ENCODE results near the gene NUP107.

Gene NUP107

GRCh38 chr12:68759852-68760251 lies 73.1 kb downstream of the NUP107 start:
- Histone ChIP-seq H3K4me2 (ENCODE audit: low read depth, low read length, poor library complexity, severe bottlenecking) (no peak overlapping the region), H4K20me1 (ENCODE audit: low read depth, low read length) (no peaks in the 10 kb centered on the region), H2AFZ (ENCODE audit: low read depth, low read length, severe bottlenecking) (no peak overlapping the region), H3F3A (ENCODE audit: insufficient read depth) (no peaks in the 10 kb centered on the region), H3K36me3 (ENCODE audit: low read length) (peaks cover 8% of the 10 kb centered on the region; the same call in 1 of the 2 replicates), H3K27me3 (ENCODE audit: low read length) (no peaks in the 10 kb centered on the region), H3K9me3 (ENCODE audit: insufficient read depth, low read length) (no peaks in the 10 kb centered on the region), H3K27ac (ENCODE audit: low read depth, low read length) (no peak overlapping the region), H3K4me3 (ENCODE audit: insufficient read depth, low read length, poor library complexity, severe bottlenecking) (no peak overlapping the region), H3K79me2 (ENCODE audit: insufficient read depth, low read length) (no peaks in the 10 kb centered on the region), H3K9ac (ENCODE audit: low read length) (no peak overlapping the region), H3K9me2 (replicated peaks; ENCODE audit: insufficient read depth, low read length) (no peaks in the 10 kb centered on the region)
- no peak for TF ChIP-seq EZH2phosphoT487 (conservative IDR thresholded peaks at IDR 0.05; ENCODE audit: low read length)
- TF ChIP-seq CTCF (IDR thresholded peaks at IDR 0.05; ENCODE audit: insufficient read depth, low read length, poor library complexity, severe bottlenecking): no peak

GRCh38 chr12:68760806-68761441 lies 74.1 kb downstream of the NUP107 start:
- no peak overlapping the region for H3K4me3 ChIP-seq (ENCODE audit: insufficient read depth, low read length, poor library complexity, severe bottlenecking)
- no peaks in the 10 kb centered on the region for H3K27me3 ChIP-seq (ENCODE audit: low read length)
- peaks cover 8% of the 10 kb centered on the region; the same call in 1 of the 2 replicates for H3K36me3 ChIP-seq (ENCODE audit: low read length)
- H3K27ac ChIP-seq (ENCODE audit: low read depth, low read length): no peak overlapping the region
- no peaks in the 10 kb centered on the region for H3K9me2 ChIP-seq (replicated peaks; ENCODE audit: insufficient read depth, low read length)
- no peaks in the 10 kb centered on the region for H3K79me2 ChIP-seq (ENCODE audit: insufficient read depth, low read length)
- H4K20me1 ChIP-seq (ENCODE audit: low read depth, low read length): no peaks in the 10 kb centered on the region
- no peaks in the 10 kb centered on the region for H3F3A ChIP-seq (ENCODE audit: insufficient read depth)
- H3K9me3 ChIP-seq (ENCODE audit: insufficient read depth, low read length): no peaks in the 10 kb centered on the region
- no peak overlapping the region for H3K4me2 ChIP-seq (ENCODE audit: low read depth, low read length, poor library complexity, severe bottlenecking)
- no peak for TF ChIP-seq CTCF (IDR thresholded peaks at IDR 0.05; ENCODE audit: insufficient read depth, low read length, poor library complexity, severe bottlenecking)
- TF ChIP-seq EZH2phosphoT487 (conservative IDR thresholded peaks at IDR 0.05; ENCODE audit: low read length): no peak
- H2AFZ ChIP-seq (ENCODE audit: low read depth, low read length, severe bottlenecking): no peak overlapping the region
- no peak overlapping the region for H3K9ac ChIP-seq (ENCODE audit: low read length)

- no peak overlapping the region for H3K9ac ChIP-seq (ENCODE audit: low read length)
- H3K9me2 ChIP-seq (replicated peaks; ENCODE audit: insufficient read depth, low read length): no peaks in the 10 kb centered on the region
- H3K9me3 ChIP-seq (ENCODE audit: insufficient read depth, low read length): no peaks in the 10 kb centered on the region
- H3K79me2 ChIP-seq (ENCODE audit: insufficient read depth, low read length): no peaks in the 10 kb centered on the region
- no peak overlapping the region for H3K4me2 ChIP-seq (ENCODE audit: low read depth, low read length, poor library complexity, severe bottlenecking)
- no peaks in the 10 kb centered on the region for H3F3A ChIP-seq (ENCODE audit: insufficient read depth)
- H2AFZ ChIP-seq (ENCODE audit: low read depth, low read length, severe bottlenecking): no peak overlapping the region
- H3K27ac ChIP-seq (ENCODE audit: low read depth, low read length): no peak overlapping the region
- no peaks in the 10 kb centered on the region for H4K20me1 ChIP-seq (ENCODE audit: low read depth, low read length)
- no peak overlapping the region for H3K4me3 ChIP-seq (ENCODE audit: insufficient read depth, low read length, poor library complexity, severe bottlenecking)
- TF ChIP-seq EZH2phosphoT487 (conservative IDR thresholded peaks at IDR 0.05; ENCODE audit: low read length) (no peak), CTCF (IDR thresholded peaks at IDR 0.05; ENCODE audit: insufficient read depth, low read length, poor library complexity, severe bottlenecking) (no peak)
- H3K36me3 ChIP-seq (ENCODE audit: low read length): peaks cover 4% of the 10 kb centered on the region; the same call in 1 of the 2 replicates
- H3K27me3 ChIP-seq (ENCODE audit: low read length): no peaks in the 10 kb centered on the region
Measured at GRCh38 chr12:68761442-68761812, 74.6 kb downstream of the NUP107 start.
